Suprapubic skin (tissue), 4 donors: ENCODE data around the gene TNFRSF25. TPM values are rescaled to one million over a fixed set of nuclear protein-coding genes. Genes with fewer than 3 reads are reported as not detected.

Experiments used
- DNase-seq, 2 donors: peaks; one replicate each; pipeline ENCODE4 v3.0.0-alpha.2; 2019; ENCODE audit warnings: low spot score in 2 of 2
- H3K27ac ChIP-seq: fragments of 200-600 bp; sonication (generic); one replicate; pipeline ENCODE4 v1.5.1; 2019
- H3K27me3 ChIP-seq: fragments of 200-600 bp; sonication (generic); one replicate; pipeline ENCODE4 v1.5.1; 2019
- H3K36me3 ChIP-seq: fragments of 200-600 bp; sonication (generic); one replicate; pipeline ENCODE4 v1.5.1; 2019
- H3K4me1 ChIP-seq: fragments of 200-600 bp; sonication (generic); one replicate; pipeline ENCODE4 v1.5.1; 2019
- H3K4me3 ChIP-seq: fragments of 200-600 bp; sonication (generic); one replicate; pipeline ENCODE4 v1.5.1; 2019; ENCODE audit warnings: mild to moderate bottlenecking
- H3K9me3 ChIP-seq: fragments of 200-600 bp; sonication (generic); one replicate; pipeline ENCODE4 v1.5.1; 2019
- EP300 ChIP-seq: sonication (generic); formaldehyde crosslinking; IDR thresholded peaks from one replicate; pipeline ENCODE4 v1.6.1; 2017; ENCODE audit warnings: antibody characterized with exemption
- POLR2A ChIP-seq, 2 donors: fragments of 450-650 bp; IDR thresholded peaks; one replicate each; pipeline ENCODE4 v1.6.1; 2017; ENCODE audit warnings: antibody characterized with exemption in 2 of 2, mild to moderate bottlenecking in 2 of 2, moderate library complexity in 2 of 2
- POLR2AphosphoS5 ChIP-seq, 3 donors: sonication (generic); formaldehyde crosslinking; IDR thresholded peaks; one replicate each; pipeline ENCODE4 v1.6.1; 2017; ENCODE audit warnings: antibody characterized with exemption in 3 of 3
- WGBS: methylation state at CpG from one replicate; pipeline ENCODE4 v1.1.5; 2018; 5-methylcytosine and 5-hydroxymethylcytosine counted together
- total RNA-seq, 4 donors: library from RNA; depleted of rRNA; stranded (reverse); fragments of >200 nt; gene quantifications; one replicate each; pipeline ENCODE4 v1.1.0, GENCODE V29; 2016
- TF ChIP-seq, protein P1 (sequence below), 2 donors: fragments of 200-600 bp in 1 of 2; fragments of 450-650 bp in 1 of 2; sonication (generic) in 1 of 2; IDR thresholded peaks; one replicate each; pipeline ENCODE4 v1.5.1; 2016 to 2019; ENCODE audit warnings: antibody characterized with exemption in 2 of 2, mild to moderate bottlenecking in 1 of 2, moderate library complexity in 1 of 2

Gene TNFRSF25
- total RNA-seq, 4 donors from 2014 or later = 66.8 to 411 (median 99.5) TPM

DNA sequence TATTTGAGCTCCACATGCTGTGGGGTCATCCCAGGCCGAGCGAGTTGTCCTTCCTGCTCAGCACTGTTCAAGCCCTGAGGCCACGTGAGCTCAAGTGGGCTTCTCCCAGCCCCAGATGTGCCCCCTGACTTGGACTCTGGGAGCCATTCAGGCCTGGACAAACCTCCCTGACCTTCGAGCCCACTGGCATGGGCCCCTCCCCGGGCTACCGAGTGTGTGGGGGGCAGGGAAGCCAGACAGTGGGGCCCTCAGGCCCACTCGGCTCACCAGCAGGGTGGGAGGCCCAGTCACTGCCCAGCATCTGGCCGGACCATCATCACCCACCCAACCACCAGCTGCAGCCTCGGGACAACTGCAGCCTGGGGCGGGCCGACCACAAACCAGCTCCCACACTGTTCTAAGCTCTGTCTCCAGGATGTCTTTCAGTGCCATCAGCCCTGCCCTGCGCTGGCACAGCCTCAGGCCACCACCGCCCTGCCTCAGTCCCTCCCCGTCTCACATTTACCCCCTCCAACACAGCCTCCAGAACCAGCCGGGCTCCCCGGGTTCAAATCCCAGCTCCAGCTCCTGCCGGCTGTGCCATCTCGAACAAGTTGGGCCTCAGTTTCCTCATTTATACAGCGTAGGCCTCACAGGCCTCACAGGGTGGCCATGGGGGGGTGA, 46.4 kb upstream of the TNFRSF25 start:
- Histone ChIP-seq H3K4me1 (no peaks in the 10 kb centered on the region), H3K27ac (no peak overlapping the region), H3K36me3 (no peaks in the 10 kb centered on the region), H3K9me3 (no peaks in the 10 kb centered on the region), H3K4me3 (no peak overlapping the region), H3K27me3 (no peaks in the 10 kb centered on the region)
- DNase-seq = no peak
- TF ChIP-seq POLR2AphosphoS5 (IDR thresholded peaks at IDR 0.05) (no peak), EP300 (no peak), POLR2A (IDR thresholded peaks at IDR 0.05) (no peak)
- TF ChIP-seq, protein P1, sequence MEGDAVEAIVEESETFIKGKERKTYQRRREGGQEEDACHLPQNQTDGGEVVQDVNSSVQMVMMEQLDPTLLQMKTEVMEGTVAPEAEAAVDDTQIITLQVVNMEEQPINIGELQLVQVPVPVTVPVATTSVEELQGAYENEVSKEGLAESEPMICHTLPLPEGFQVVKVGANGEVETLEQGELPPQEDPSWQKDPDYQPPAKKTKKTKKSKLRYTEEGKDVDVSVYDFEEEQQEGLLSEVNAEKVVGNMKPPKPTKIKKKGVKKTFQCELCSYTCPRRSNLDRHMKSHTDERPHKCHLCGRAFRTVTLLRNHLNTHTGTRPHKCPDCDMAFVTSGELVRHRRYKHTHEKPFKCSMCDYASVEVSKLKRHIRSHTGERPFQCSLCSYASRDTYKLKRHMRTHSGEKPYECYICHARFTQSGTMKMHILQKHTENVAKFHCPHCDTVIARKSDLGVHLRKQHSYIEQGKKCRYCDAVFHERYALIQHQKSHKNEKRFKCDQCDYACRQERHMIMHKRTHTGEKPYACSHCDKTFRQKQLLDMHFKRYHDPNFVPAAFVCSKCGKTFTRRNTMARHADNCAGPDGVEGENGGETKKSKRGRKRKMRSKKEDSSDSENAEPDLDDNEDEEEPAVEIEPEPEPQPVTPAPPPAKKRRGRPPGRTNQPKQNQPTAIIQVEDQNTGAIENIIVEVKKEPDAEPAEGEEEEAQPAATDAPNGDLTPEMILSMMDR (IDR thresholded peaks at IDR 0.05) = no peak
- WGBS = 72% methylated on average over 17 of the region's 19 CpGs

DNA sequence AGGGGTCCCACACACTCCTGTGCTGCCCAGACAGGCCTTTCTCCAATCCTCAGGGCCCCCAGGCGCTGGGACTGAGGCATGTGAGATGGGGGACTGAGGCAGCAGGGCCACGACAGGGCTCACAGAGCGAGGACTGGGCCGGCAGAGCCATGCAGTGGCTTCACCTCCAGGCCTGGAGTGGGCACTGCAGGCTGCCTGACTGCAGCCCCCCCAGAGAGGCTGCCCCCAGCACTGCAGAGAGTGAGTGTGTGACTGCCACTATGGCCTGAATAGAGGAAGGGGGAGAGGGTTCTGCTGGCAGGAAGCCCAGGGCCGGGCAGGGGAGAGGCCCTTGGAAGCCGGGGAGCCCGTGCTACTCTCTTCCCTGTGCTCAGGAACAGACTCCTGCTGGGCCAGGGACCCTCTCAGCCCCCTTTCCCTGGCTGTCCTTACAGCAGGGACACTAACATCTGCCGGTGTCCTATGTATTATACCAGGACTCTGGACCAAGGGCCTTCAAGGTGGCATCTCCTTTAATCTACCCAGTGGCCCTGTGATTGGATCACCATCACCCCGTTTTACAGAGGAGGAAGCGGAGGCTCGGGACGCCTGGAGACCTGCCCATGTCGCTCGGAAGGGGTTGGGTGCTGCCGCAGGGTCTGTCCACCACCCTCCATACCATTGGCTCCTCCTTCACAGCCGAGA, 45.7 kb upstream of the TNFRSF25 start:
- no peak for TF ChIP-seq POLR2A (IDR thresholded peaks at IDR 0.05)
- no peak for TF ChIP-seq POLR2AphosphoS5 (IDR thresholded peaks at IDR 0.05)
- TF ChIP-seq, protein P1 (IDR thresholded peaks at IDR 0.05) = no peak
- no peak for TF ChIP-seq EP300
- WGBS = 84% methylated on average over 12 of the region's 16 CpGs

DNA sequence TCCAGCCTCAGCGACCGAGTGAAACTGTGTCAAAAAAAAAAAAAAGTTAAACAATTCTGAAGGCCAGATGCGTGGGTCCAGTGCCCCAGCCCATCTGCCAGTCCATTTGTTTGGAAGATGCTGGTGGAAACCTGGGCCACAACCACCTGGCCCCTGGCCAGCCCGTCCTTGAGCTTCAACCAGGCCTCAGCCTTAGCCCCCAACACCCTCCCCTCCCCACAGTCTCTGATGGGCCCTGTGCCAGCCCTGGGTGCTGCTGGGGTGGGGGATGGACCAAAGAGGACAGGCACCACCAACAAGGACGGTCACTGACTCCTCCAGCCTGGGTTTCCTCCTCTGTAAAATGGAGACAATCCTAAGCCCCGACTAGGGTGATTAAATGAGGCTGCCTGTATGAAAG, 45.1 kb upstream of the TNFRSF25 start:
- no peaks in the 10 kb centered on the region for H3K9me3 ChIP-seq
- H3K4me3 ChIP-seq = no peak overlapping the region
- no peaks in the 10 kb centered on the region for H3K36me3 ChIP-seq
- no peaks in the 10 kb centered on the region for H3K4me1 ChIP-seq
- DNase-seq = no peak
- no peaks in the 10 kb centered on the region for H3K27me3 ChIP-seq
- 89% methylated on average over 4 of the region's 6 CpGs for WGBS
- no peak for TF ChIP-seq EP300
- TF ChIP-seq, protein P1 (IDR thresholded peaks at IDR 0.05) = no peak
- no peak for TF ChIP-seq POLR2A (IDR thresholded peaks at IDR 0.05)
- TF ChIP-seq POLR2AphosphoS5 (IDR thresholded peaks at IDR 0.05) = no peak
- H3K27ac ChIP-seq = no peak overlapping the region

More for the DNA sequence above, 45.7 kb upstream of the TNFRSF25 start:
- Histone ChIP-seq H3K4me3 (no peak overlapping the region), H3K27me3 (no peaks in the 10 kb centered on the region), H3K27ac (no peak overlapping the region), H3K36me3 (no peaks in the 10 kb centered on the region), H3K9me3 (no peaks in the 10 kb centered on the region), H3K4me1 (no peaks in the 10 kb centered on the region)
- no peak for DNase-seq

DNA sequence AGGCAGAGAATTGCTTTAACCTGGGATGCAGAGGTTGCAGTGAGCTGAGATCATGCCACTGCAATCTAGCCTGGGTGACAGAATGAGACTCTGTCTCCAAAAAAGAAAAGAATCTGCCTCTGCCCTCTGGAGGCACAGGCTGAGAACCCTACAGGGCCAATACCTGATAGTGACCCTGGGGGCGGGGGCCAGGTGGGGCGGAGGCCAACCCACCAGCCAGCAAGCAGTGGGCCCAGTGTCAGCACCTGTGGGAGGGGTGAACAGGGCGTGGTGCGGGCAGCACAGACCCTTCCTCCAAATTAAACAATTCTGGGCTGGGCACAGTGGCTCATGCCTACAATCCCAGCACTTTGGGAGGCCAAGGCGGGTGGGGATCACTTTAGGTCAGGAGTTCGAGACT, 44.5 kb upstream of the TNFRSF25 start:
- Histone ChIP-seq H3K4me3 (no peak overlapping the region), H3K27me3 (no peaks in the 10 kb centered on the region), H3K36me3 (no peaks in the 10 kb centered on the region), H3K9me3 (no peaks in the 10 kb centered on the region), H3K27ac (no peak overlapping the region), H3K4me1 (no peaks in the 10 kb centered on the region)
- WGBS = 100% methylated on average over 2 of the region's 6 CpGs
- no peak for DNase-seq
- TF ChIP-seq POLR2AphosphoS5 (IDR thresholded peaks at IDR 0.05) (no peak), EP300 (no peak), POLR2A (IDR thresholded peaks at IDR 0.05) (no peak)
- TF ChIP-seq, protein P1 (IDR thresholded peaks at IDR 0.05) = no peak

DNA sequence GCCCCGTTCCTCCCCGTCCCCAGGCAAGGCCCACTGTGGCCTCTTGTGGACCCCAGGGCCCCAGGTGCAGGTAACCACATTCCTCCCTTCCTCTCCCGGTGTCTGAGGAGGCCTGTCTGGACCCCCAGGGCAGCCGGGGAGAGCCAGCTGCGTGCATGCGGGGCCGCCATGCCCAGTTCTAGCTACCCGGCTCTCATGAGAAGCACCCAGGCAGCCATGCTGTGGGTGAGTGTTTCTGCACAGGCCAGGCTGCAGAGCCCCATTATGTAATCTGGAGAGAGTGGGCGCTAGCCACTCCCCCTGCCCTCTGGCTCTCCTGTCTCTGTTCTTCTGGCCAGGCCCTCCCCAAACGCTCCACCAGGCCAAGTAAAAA, 43.9 kb upstream of the TNFRSF25 start:
- TF ChIP-seq EP300 (no peak), POLR2A (IDR thresholded peaks at IDR 0.05) (no peak), POLR2AphosphoS5 (IDR thresholded peaks at IDR 0.05) (no peak)
- TF ChIP-seq, protein P1 (IDR thresholded peaks at IDR 0.05) = no peak

More for the DNA sequence above, 43.9 kb upstream of the TNFRSF25 start:
- DNase-seq = no peak
- no peaks in the 10 kb centered on the region for H3K36me3 ChIP-seq
- no peak overlapping the region for H3K27ac ChIP-seq
- WGBS = no CpG with 5 or more reads among the region's 10 CpGs
- no peaks in the 10 kb centered on the region for H3K4me1 ChIP-seq
- H3K9me3 ChIP-seq = no peaks in the 10 kb centered on the region
- no peaks in the 10 kb centered on the region for H3K27me3 ChIP-seq
- no peak overlapping the region for H3K4me3 ChIP-seq
